ENCODE data around the gene FHIP2A. TPM values are rescaled to one million over a fixed set of nuclear protein-coding genes. Genes with fewer than 3 reads are reported as not detected.
"Not testable (repeated sequence)": the region's sequence is repeated elsewhere in the genome, so short reads cannot be mapped to it uniquely, and the experiment has no call there.

FHIP2A gene
- total RNA-seq, 1 experiment from 2014 or later: 10.8 TPM

- no peak overlapping the region for H3K27ac Mint-ChIP-seq (ENCODE audit: unreplicated experiment)
- no peak overlapping the region for H3K4me3 Mint-ChIP-seq (ENCODE audit: low read depth, unreplicated experiment)
- TF ChIP-seq, protein P1, sequence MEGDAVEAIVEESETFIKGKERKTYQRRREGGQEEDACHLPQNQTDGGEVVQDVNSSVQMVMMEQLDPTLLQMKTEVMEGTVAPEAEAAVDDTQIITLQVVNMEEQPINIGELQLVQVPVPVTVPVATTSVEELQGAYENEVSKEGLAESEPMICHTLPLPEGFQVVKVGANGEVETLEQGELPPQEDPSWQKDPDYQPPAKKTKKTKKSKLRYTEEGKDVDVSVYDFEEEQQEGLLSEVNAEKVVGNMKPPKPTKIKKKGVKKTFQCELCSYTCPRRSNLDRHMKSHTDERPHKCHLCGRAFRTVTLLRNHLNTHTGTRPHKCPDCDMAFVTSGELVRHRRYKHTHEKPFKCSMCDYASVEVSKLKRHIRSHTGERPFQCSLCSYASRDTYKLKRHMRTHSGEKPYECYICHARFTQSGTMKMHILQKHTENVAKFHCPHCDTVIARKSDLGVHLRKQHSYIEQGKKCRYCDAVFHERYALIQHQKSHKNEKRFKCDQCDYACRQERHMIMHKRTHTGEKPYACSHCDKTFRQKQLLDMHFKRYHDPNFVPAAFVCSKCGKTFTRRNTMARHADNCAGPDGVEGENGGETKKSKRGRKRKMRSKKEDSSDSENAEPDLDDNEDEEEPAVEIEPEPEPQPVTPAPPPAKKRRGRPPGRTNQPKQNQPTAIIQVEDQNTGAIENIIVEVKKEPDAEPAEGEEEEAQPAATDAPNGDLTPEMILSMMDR (IDR thresholded peaks at IDR 0.05; ENCODE audit: unreplicated experiment): no peak
- no peaks in the 10 kb centered on the region for H3K27me3 Mint-ChIP-seq (ENCODE audit: unreplicated experiment)
- H3K4me1 Mint-ChIP-seq (ENCODE audit: low read depth, unreplicated experiment): peaks cover 29% of the 10 kb centered on the region
- H3K36me3 Mint-ChIP-seq (ENCODE audit: insufficient read depth, unreplicated experiment): no peaks in the 10 kb centered on the region
- DNase-seq: no peak
- intact Hi-C loops (cut with micrococcal nuclease; ENCODE audit: unreplicated experiment): no loop called here
- no TSS peak for BruUV-seq (replicated peaks)
- CTCF ChIA-PET: no interaction called here
- no peaks in the 10 kb centered on the region for H3K9me3 Mint-ChIP-seq (ENCODE audit: low read depth, unreplicated experiment)
Measured at GRCh38 chr10:114783686-114784085, 37.9 kb upstream of the FHIP2A start.

DNA sequence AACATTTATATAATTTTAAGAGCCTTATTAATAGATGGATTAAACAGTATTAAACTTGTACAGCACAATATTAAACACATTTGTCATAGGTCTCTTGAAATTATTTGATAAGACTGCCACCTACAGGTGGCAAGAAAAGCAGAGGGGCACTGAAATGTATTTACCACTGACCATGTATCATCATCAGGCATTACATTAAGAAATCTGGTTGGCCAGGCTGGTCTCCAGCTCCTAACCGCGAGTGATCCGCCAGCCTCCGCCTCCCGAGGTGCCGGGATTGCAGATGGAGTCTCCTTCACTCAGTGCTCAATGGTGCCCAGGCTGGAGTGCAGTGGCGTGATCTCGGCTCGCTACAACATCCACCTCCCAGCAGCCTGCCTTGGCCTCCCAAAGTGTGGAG, 35.1 kb upstream of the FHIP2A start:
- H3K4me1 Mint-ChIP-seq (ENCODE audit: low read depth, unreplicated experiment): peaks cover 11% of the 10 kb centered on the region
- not testable (repeated sequence) for H3K27ac Mint-ChIP-seq (ENCODE audit: unreplicated experiment); BruUV-seq (replicated peaks); H3K9me3 Mint-ChIP-seq (ENCODE audit: low read depth, unreplicated experiment); H3K27me3 Mint-ChIP-seq (ENCODE audit: unreplicated experiment); H3K4me3 Mint-ChIP-seq (ENCODE audit: low read depth, unreplicated experiment); DNase-seq; H3K36me3 Mint-ChIP-seq (ENCODE audit: insufficient read depth, unreplicated experiment)
- TF ChIP-seq, protein P1 (IDR thresholded peaks at IDR 0.05; ENCODE audit: unreplicated experiment): peak; percentile 24
- intact Hi-C loops (cut with micrococcal nuclease; ENCODE audit: unreplicated experiment): loop anchor here (1.0 to 5.0 kb wide), 5 partner anchors 74 to 343 kb away; no protein-coding TSS in a partner anchor
- CTCF ChIA-PET: interaction anchor here (1.3 kb wide), 1 partner anchor 83 kb away, joined by 3 read pairs; no protein-coding TSS in a partner anchor

DNA sequence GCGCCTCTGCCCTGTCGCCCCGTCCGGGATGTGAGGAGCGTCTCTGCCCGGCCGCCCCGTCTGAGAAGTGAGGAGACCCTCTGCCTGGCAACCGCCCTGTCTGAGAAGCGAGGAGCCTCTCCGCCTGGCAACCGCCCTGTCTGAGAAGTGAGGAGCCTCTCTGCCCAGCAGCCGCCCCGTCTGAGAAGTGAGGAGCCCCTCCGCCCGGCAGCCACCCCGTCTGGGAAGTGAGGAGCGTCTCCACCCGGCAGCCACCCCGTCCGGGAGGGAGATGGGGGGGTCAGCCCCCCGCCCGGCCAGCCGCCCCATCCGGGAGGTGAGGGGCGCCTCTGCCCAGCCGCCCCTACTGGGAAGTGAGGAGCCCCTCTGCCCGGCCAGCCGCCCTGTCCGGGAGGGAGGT, 34.4 kb upstream of the FHIP2A start:
- H3K9me3 Mint-ChIP-seq (ENCODE audit: low read depth, unreplicated experiment); BruUV-seq (replicated peaks); DNase-seq; H3K4me3 Mint-ChIP-seq (ENCODE audit: low read depth, unreplicated experiment); H3K27me3 Mint-ChIP-seq (ENCODE audit: unreplicated experiment); H3K27ac Mint-ChIP-seq (ENCODE audit: unreplicated experiment); CTCF ChIA-PET; H3K36me3 Mint-ChIP-seq (ENCODE audit: insufficient read depth, unreplicated experiment): not testable (repeated sequence)
- intact Hi-C loops (cut with micrococcal nuclease; ENCODE audit: unreplicated experiment): loop anchor here (5.0 kb wide), 3 partner anchors 75 to 315 kb away; no protein-coding TSS in a partner anchor
- H3K4me1 Mint-ChIP-seq (ENCODE audit: low read depth, unreplicated experiment): peaks cover 11% of the 10 kb centered on the region

DNA sequence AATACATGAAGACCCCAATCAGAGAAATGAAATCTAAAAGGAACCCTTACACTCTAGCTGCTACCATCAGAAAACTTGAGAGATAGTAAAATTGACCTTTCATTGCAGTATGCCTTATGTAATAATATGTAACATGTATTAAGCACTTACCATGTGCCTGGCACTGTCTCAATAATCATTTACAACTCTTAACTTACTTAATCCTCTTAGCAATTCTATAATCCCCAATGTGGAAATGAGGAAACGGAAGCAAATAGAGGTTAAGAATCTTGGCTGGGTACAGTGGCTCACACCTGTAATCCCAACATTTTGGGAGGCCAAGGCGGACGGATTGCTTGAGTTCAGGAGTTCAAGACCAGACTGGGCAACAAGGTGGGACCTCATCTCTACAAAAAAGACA, 29.8 kb upstream of the FHIP2A start:
- CTCF ChIA-PET: no interaction called here
- H3K4me1 Mint-ChIP-seq (ENCODE audit: low read depth, unreplicated experiment): no peaks in the 10 kb centered on the region
- intact Hi-C loops (cut with micrococcal nuclease; ENCODE audit: unreplicated experiment): no loop called here

GRCh38 chr10:114795039-114795438, 26.5 kb upstream of the FHIP2A start:
- no peak overlapping the region for H3K4me3 Mint-ChIP-seq (ENCODE audit: low read depth, unreplicated experiment)
- CTCF ChIA-PET: no interaction called here
- BruUV-seq (replicated peaks): no TSS peak
- no peaks in the 10 kb centered on the region for H3K36me3 Mint-ChIP-seq (ENCODE audit: insufficient read depth, unreplicated experiment)
- intact Hi-C loops (cut with micrococcal nuclease; ENCODE audit: unreplicated experiment): no loop called here
- H3K9me3 Mint-ChIP-seq (ENCODE audit: low read depth, unreplicated experiment): peaks cover 13% of the 10 kb centered on the region
- TF ChIP-seq, protein P1 (IDR thresholded peaks at IDR 0.05; ENCODE audit: unreplicated experiment): no peak
- H3K4me1 Mint-ChIP-seq (ENCODE audit: low read depth, unreplicated experiment): no peaks in the 10 kb centered on the region
- no peak overlapping the region for H3K27ac Mint-ChIP-seq (ENCODE audit: unreplicated experiment)
- H3K27me3 Mint-ChIP-seq (ENCODE audit: unreplicated experiment): no peaks in the 10 kb centered on the region
- no peak for DNase-seq

More for the DNA sequence above, 29.8 kb upstream of the FHIP2A start:
- BruUV-seq (replicated peaks): no TSS peak
- no peak overlapping the region for H3K4me3 Mint-ChIP-seq (ENCODE audit: low read depth, unreplicated experiment)
- no peak for DNase-seq
- H3K27ac Mint-ChIP-seq (ENCODE audit: unreplicated experiment): no peak overlapping the region
- H3K9me3 Mint-ChIP-seq (ENCODE audit: low read depth, unreplicated experiment): peaks cover 6% of the 10 kb centered on the region
- TF ChIP-seq, protein P1 (IDR thresholded peaks at IDR 0.05; ENCODE audit: unreplicated experiment): no peak
- no peaks in the 10 kb centered on the region for H3K36me3 Mint-ChIP-seq (ENCODE audit: insufficient read depth, unreplicated experiment)
- no peaks in the 10 kb centered on the region for H3K27me3 Mint-ChIP-seq (ENCODE audit: unreplicated experiment)

All from Calu3 (cell line).